OCI-LY7 (cell line): ENCODE data around the gene ACTN1. TPM values are rescaled to one million over a fixed set of nuclear protein-coding genes. Genes with fewer than 3 reads are reported as not detected.

Experiments
- BruUV-seq: library from RNA; stranded (reverse); fragments of 400-500 nt; replicated peaks from 2 replicates; lab custom pipeline; 2021; lab: Mats Ljungman, UMichigan
- CTCF ChIA-PET: fragments of 300-600 bp; sonication (Branson Sonifier 250); formaldehyde crosslinking; loops from one replicate; lab custom pipeline; 2022; ENCODE audit warnings: antibody characterized with exemption; ENCODE audit not compliant: unreplicated experiment; lab: Charles Lee
- POLR2A ChIA-PET: fragments of 300-600 bp; sonication (Branson Sonifier 250); formaldehyde crosslinking; loops from one replicate; lab custom pipeline; 2022; ENCODE audit warnings: antibody characterized with exemption; lab: Charles Lee
- DNase-seq: peaks from one replicate; pipeline ENCODE4 v3.0.0-alpha.2; 2015; ENCODE audit warnings: low spot score
- H2AFZ ChIP-seq: fragments of 200-600 bp; sonication (generic), shearing (Covaris generic); 2 replicates; pipeline ENCODE4 v1.6.1; 2014; ENCODE audit warnings: mild to moderate bottlenecking, antibody characterized with exemption, low read length, moderate library complexity
- H3K27ac ChIP-seq: fragments of 200-600 bp; sonication (generic); 2 replicates; pipeline ENCODE4 v1.5.1; 2014; ENCODE audit warnings: mixed run types, low read depth, mild to moderate bottlenecking, moderate library complexity, low read length, inconsistent platforms; ENCODE audit not compliant: poor library complexity, severe bottlenecking
- H3K36me3 ChIP-seq: fragments of 200-600 bp; sonication (generic); 2 replicates; pipeline ENCODE4 v1.6.1; 2014; ENCODE audit warnings: mild to moderate bottlenecking, antibody characterized with exemption, low read length, moderate library complexity, mixed read lengths; ENCODE audit not compliant: insufficient read depth
- H3K4me1 ChIP-seq: fragments of 200-600 bp; sonication (generic); 2 replicates; pipeline ENCODE4 v1.5.1; 2014; ENCODE audit warnings: mild to moderate bottlenecking, low read length; ENCODE audit not compliant: insufficient read depth, poor library complexity, severe bottlenecking
- H3K4me2 ChIP-seq: fragments of 200-600 bp; sonication (generic); 2 replicates; pipeline ENCODE4 v1.6.1; 2014; ENCODE audit warnings: mild to moderate bottlenecking, low read length
- H3K4me3 ChIP-seq: fragments of 200-600 bp; sonication (generic); 2 replicates; pipeline ENCODE4 v1.5.1; 2014; ENCODE audit warnings: mild to moderate bottlenecking, low read depth, low read length; ENCODE audit not compliant: poor library complexity, severe bottlenecking
- H3K79me2 ChIP-seq: fragments of 200-600 bp; sonication (generic); 2 replicates; pipeline ENCODE4 v1.6.1; 2016; ENCODE audit warnings: low read depth, mild to moderate bottlenecking, low read length, moderate library complexity, mixed read lengths; ENCODE audit not compliant: insufficient read depth
- H3K9me2 ChIP-seq: fragments of 200-600 bp; sonication (generic); 2 replicates; pipeline ENCODE4 v1.6.1; 2016; ENCODE audit warnings: mild to moderate bottlenecking, low read length, mixed read lengths; ENCODE audit not compliant: insufficient read depth
- H3K9me3 ChIP-seq: fragments of 200-600 bp; sonication (generic); 2 replicates; pipeline ENCODE4 v1.6.1; 2014; ENCODE audit warnings: mild to moderate bottlenecking, mixed run types, low read length, mixed read lengths
- H4K20me1 ChIP-seq: fragments of 200-600 bp; sonication (generic); 2 replicates; pipeline ENCODE4 v1.6.1; 2014; ENCODE audit warnings: mild to moderate bottlenecking, antibody characterized with exemption, low read length, moderate library complexity, mixed read lengths; ENCODE audit not compliant: insufficient read depth
- EZH2phosphoT487 ChIP-seq: fragments of 200-600 bp; sonication (generic); IDR thresholded peaks from 2 replicates; pipeline ENCODE4 v1.6.1; 2018; ENCODE audit warnings: low read depth, borderline replicate concordance, mild to moderate bottlenecking, mixed run types, antibody characterized with exemption, low read length, moderate library complexity, mixed read lengths
- intact Hi-C: fragments of 100-400 bp; cut with micrococcal nuclease; formaldehyde crosslinking; loops from one replicate; pipeline ENCODE4 v1.10.0; 2022; ENCODE audit not compliant: unreplicated experiment
- total RNA-seq, 2 experiments: library from RNA; depleted of rRNA in 1 of 2; stranded (reverse); fragments of >200 nt in 1 of 2; shearing (Covaris generic) in 1 of 2; gene quantifications; 2 replicates each; pipeline ENCODE4 v1.2.3, GENCODE V29; 2014 to 2022
- TF ChIP-seq, protein P1 (sequence below): fragments of 200-600 bp; sonication (generic); conservative IDR thresholded peaks from 2 replicates; pipeline ENCODE4 v1.5.1; 2014; ENCODE audit warnings: mild to moderate bottlenecking, antibody characterized with exemption, low read length, moderate library complexity, mixed read lengths

The ACTN1 gene
- total RNA-seq, 2 experiments from 2014 or later = 0.51 to 1.8 TPM

GRCh38 chr14:68981139-68981538 lies 2.0 kb upstream of the ACTN1 start:
- CTCF ChIA-PET = no interaction called here
- no peak for DNase-seq
- Histone ChIP-seq H4K20me1 (no peaks in the 10 kb centered on the region), H3K9me2 (no peaks in the 10 kb centered on the region), H3K79me2 (no peaks in the 10 kb centered on the region), H3K27ac (no peak overlapping the region), H3K36me3 (no peaks in the 10 kb centered on the region), H3K4me2 (no peak overlapping the region), H3K9me3 (no peaks in the 10 kb centered on the region), H2AFZ (no peak overlapping the region), H3K4me1 (no peaks in the 10 kb centered on the region), H3K4me3 (no peak overlapping the region)
- intact Hi-C loops = no loop called here
- TF ChIP-seq, protein P1, sequence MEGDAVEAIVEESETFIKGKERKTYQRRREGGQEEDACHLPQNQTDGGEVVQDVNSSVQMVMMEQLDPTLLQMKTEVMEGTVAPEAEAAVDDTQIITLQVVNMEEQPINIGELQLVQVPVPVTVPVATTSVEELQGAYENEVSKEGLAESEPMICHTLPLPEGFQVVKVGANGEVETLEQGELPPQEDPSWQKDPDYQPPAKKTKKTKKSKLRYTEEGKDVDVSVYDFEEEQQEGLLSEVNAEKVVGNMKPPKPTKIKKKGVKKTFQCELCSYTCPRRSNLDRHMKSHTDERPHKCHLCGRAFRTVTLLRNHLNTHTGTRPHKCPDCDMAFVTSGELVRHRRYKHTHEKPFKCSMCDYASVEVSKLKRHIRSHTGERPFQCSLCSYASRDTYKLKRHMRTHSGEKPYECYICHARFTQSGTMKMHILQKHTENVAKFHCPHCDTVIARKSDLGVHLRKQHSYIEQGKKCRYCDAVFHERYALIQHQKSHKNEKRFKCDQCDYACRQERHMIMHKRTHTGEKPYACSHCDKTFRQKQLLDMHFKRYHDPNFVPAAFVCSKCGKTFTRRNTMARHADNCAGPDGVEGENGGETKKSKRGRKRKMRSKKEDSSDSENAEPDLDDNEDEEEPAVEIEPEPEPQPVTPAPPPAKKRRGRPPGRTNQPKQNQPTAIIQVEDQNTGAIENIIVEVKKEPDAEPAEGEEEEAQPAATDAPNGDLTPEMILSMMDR = no peak
- no peak for TF ChIP-seq EZH2phosphoT487
- BruUV-seq = no TSS peak
- POLR2A ChIA-PET = no interaction called here

GRCh38 chr14:68979722-68980451 lies 785 bp upstream of the ACTN1 start:
- Histone ChIP-seq H3K4me3 (no peak overlapping the region), H3K9me2 (no peaks in the 10 kb centered on the region), H3K9me3 (no peaks in the 10 kb centered on the region), H3K4me2 (no peak overlapping the region), H3K36me3 (no peaks in the 10 kb centered on the region), H3K4me1 (no peaks in the 10 kb centered on the region), H2AFZ (no peak overlapping the region), H3K27ac (no peak overlapping the region), H4K20me1 (no peaks in the 10 kb centered on the region), H3K79me2 (no peaks in the 10 kb centered on the region)
- CTCF ChIA-PET = no interaction called here
- intact Hi-C loops = no loop called here
- POLR2A ChIA-PET = no interaction called here
- DNase-seq = no peak
- no TSS peak for BruUV-seq
- TF ChIP-seq, protein P1 = no peak
- no peak for TF ChIP-seq EZH2phosphoT487

GRCh38 chr14:68978172-68978911 lies 760 bp downstream of the ACTN1 start:
- Histone ChIP-seq H2AFZ (no peak overlapping the region), H3K9me2 (no peaks in the 10 kb centered on the region), H3K27ac (no peak overlapping the region), H3K9me3 (no peaks in the 10 kb centered on the region), H3K4me1 (no peaks in the 10 kb centered on the region), H3K36me3 (no peaks in the 10 kb centered on the region), H3K79me2 (no peaks in the 10 kb centered on the region), H4K20me1 (no peaks in the 10 kb centered on the region), H3K4me3 (no peak overlapping the region), H3K4me2 (no peak overlapping the region)
- no TSS peak for BruUV-seq
- TF ChIP-seq, protein P1 = no peak
- TF ChIP-seq EZH2phosphoT487 = no peak
- no peak for DNase-seq
- intact Hi-C loops = no loop called here
- POLR2A ChIA-PET = no interaction called here
- CTCF ChIA-PET = no interaction called here
